ENCODE data around the gene NHEJ1. TPM values are rescaled to one million over a fixed set of nuclear protein-coding genes. Genes with fewer than 3 reads are reported as not detected.

The NHEJ1 gene
- total and polyA plus RNA-seq, 2 of the 13 experiments (the other 11 are each of a cell fraction or from before 2014, with no cell fraction given): 30.0 to 30.7 TPM

DNA sequence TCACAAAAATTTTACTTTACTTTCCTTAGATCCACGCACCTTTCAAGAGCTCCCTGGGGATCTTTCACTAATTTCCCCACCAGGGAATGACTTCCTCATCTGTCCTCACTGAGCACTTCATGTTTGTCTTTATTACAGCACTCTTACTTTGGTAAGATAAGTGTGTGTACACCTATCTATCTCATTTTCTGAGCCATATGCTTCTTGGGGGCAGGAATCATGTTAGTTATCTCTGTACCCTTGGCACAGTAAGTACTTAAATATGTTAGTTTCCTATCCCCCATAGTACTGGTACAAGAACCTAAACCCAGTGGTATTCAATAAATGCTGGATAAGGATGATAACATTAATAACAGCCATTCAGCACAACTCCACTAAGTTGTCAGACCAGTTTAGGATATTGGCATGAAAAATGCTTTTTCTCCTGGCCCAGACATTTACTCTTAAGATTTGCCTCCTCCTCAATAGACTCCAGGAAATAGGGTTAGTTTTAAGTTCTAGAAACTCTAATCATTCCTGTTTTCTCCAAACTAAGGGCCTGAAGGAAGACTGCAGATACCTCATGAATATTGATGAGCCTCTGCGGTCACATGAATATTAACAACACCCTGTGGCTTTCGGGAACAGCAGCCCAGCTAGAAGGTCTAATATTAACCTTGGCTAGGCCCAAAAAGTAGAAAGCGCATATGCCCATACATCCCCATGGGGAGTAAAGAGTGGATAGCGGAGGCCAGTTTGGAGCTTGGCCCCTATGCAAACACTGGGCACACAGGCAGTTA lies 38.2 kb downstream of the NHEJ1 start:
- no peak overlapping the region for H3K9ac ChIP-seq (ENCODE audit: insufficient read depth, low read depth, low read length)
- H3K79me2 ChIP-seq (ENCODE audit: insufficient read depth, low read length): no peaks in the 10 kb centered on the region
- peaks cover 69% of the 10 kb centered on the region for H3K4me1 ChIP-seq (ENCODE audit: insufficient read depth, low read length)
- no peak overlapping the region for H3K4me3 ChIP-seq (replicated peaks in 1 of 3; ENCODE audit: insufficient read depth in 1 of 3, low read depth in 2 of 3, low read length in 3 of 3)
- over 99% methylated on average over 5 of the region's 5 CpGs for WGBS (ENCODE audit: low lambda C conversion rate)
- in situ Hi-C loops (cut with HindIII; ENCODE audit: extremely low pct_ligation_motif_present, low pct_unique_long_range_greater_than_20kb) (no loop called here), intact Hi-C loops (cut with micrococcal nuclease; ENCODE audit: unreplicated experiment) (no loop called here)
- H3K27ac ChIP-seq (ENCODE audit: extremely low read length, insufficient read depth, low read length): no peak overlapping the region
- no peak for DNase-seq (ENCODE audit: low spot score)
- BruUV-seq (replicated peaks): no TSS peak
- POLR2A ChIA-PET: interaction anchor here (1.3 kb wide), 1 partner anchor 265 kb away, joined by 4 read pairs; the partner anchor contains the start of gene DNPEP
- TF ChIP-seq, protein P1, sequence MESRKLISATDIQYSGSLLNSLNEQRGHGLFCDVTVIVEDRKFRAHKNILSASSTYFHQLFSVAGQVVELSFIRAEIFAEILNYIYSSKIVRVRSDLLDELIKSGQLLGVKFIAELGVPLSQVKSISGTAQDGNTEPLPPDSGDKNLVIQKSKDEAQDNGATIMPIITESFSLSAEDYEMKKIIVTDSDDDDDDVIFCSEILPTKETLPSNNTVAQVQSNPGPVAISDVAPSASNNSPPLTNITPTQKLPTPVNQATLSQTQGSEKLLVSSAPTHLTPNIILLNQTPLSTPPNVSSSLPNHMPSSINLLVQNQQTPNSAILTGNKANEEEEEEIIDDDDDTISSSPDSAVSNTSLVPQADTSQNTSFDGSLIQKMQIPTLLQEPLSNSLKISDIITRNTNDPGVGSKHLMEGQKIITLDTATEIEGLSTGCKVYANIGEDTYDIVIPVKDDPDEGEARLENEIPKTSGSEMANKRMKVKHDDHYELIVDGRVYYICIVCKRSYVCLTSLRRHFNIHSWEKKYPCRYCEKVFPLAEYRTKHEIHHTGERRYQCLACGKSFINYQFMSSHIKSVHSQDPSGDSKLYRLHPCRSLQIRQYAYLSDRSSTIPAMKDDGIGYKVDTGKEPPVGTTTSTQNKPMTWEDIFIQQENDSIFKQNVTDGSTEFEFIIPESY (CRISPR knock-in tag; IDR thresholded peaks at IDR 0.05): peak; percentile 63; the same call in 1 of the 2 replicates
- TF ChIP-seq, protein P2, sequence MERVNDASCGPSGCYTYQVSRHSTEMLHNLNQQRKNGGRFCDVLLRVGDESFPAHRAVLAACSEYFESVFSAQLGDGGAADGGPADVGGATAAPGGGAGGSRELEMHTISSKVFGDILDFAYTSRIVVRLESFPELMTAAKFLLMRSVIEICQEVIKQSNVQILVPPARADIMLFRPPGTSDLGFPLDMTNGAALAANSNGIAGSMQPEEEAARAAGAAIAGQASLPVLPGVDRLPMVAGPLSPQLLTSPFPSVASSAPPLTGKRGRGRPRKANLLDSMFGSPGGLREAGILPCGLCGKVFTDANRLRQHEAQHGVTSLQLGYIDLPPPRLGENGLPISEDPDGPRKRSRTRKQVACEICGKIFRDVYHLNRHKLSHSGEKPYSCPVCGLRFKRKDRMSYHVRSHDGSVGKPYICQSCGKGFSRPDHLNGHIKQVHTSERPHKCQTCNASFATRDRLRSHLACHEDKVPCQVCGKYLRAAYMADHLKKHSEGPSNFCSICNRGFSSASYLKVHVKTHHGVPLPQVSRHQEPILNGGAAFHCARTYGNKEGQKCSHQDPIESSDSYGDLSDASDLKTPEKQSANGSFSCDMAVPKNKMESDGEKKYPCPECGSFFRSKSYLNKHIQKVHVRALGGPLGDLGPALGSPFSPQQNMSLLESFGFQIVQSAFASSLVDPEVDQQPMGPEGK (CRISPR knock-in tag; IDR thresholded peaks at IDR 0.05): 0 out of 2 replicates have a peak, but pooled peaks have one; percentile 7
- TF ChIP-seq KLF9 (CRISPR knock-in tag; IDR thresholded peaks at IDR 0.05; ENCODE audit: low read depth): no peak
- H3K4me2 ChIP-seq (ENCODE audit: low read depth, low read length): no peak overlapping the region
- H2AFZ ChIP-seq (ENCODE audit: low read length): no peak overlapping the region
- H3K27me3 ChIP-seq (ENCODE audit: control insufficient read depth in 1 of 2, insufficient read depth in 2 of 2, low read length in 2 of 2): no peaks in the 10 kb centered on the region
- no peak for ATAC-seq
- peaks cover 19% of the 10 kb centered on the region for H4K20me1 ChIP-seq (ENCODE audit: insufficient read depth, low read length)
- H3K36me3 ChIP-seq (replicated peaks in 1 of 2; ENCODE audit: control insufficient read depth in 1 of 2, insufficient read depth in 2 of 2, low read length in 2 of 2): no peaks in the 10 kb centered on the region
- CTCF ChIA-PET (ENCODE audit: low intra/inter-chr PET ratio, low total read pairs): interaction anchor here (0.9 to 1.5 kb wide), 3 partner anchors 49 to 93 kb away, joined by 3 to 5 read pairs (median 3); no protein-coding TSS in a partner anchor
- no peak for FAIRE-seq
- H3K9me3 ChIP-seq (ENCODE audit: low read length): no peaks in the 10 kb centered on the region

All from HepG2 (cell line).